ENCODE measurements around the gene NATD1.

The NATD1 gene

GRCh38 chr17:21279582-21279981 is 26.4 kb upstream of the NATD1 start:
- no peak for DNase-seq (ENCODE audit: extremely low read depth, low read depth)
- no peak for TF ChIP-seq CTCF (IDR thresholded peaks at IDR 0.05; ENCODE audit: low read depth, low read length, missing control alignments)
- no peak overlapping the region for H3K4me3 ChIP-seq (replicated peaks; ENCODE audit: low read depth, low read length)

- H3K4me3 ChIP-seq (replicated peaks; ENCODE audit: low read depth, low read length), result no peak overlapping the region
- DNase-seq (ENCODE audit: extremely low read depth, low read depth), result no peak
- no peak for TF ChIP-seq CTCF (IDR thresholded peaks at IDR 0.05; ENCODE audit: low read depth, low read length, missing control alignments)
These were observed 26.0 kb upstream of the NATD1 start for GRCh38 chr17:21279198-21279535.

- no peak overlapping the region for H3K4me3 ChIP-seq (replicated peaks; ENCODE audit: low read depth, low read length)
- TF ChIP-seq CTCF (IDR thresholded peaks at IDR 0.05; ENCODE audit: low read depth, low read length, missing control alignments), result no peak
- DNase-seq (ENCODE audit: extremely low read depth, low read depth), result no peak
These were observed 25.4 kb upstream of the NATD1 start for GRCh38 chr17:21278450-21279197.

- H3K4me3 ChIP-seq (replicated peaks; ENCODE audit: low read depth, low read length), result no peak overlapping the region
- DNase-seq (ENCODE audit: extremely low read depth, low read depth), result no peak
These were observed 24.1 kb upstream of the NATD1 start for GRCh38 chr17:21277332-21277731.

GRCh38 chr17:21276264-21276588 is 23.0 kb upstream of the NATD1 start:
- H3K4me3 ChIP-seq (replicated peaks; ENCODE audit: low read depth, low read length), result peak overlapping the region; percentile 49
- DNase-seq (ENCODE audit: extremely low read depth, low read depth), result no peak
- no peak for TF ChIP-seq CTCF (IDR thresholded peaks at IDR 0.05; ENCODE audit: low read depth, low read length, missing control alignments)

More at GRCh38 chr17:21277332-21277731, 24.1 kb upstream of the NATD1 start:
- no peak for TF ChIP-seq CTCF (IDR thresholded peaks at IDR 0.05; ENCODE audit: low read depth, low read length, missing control alignments)

- no peak for DNase-seq (ENCODE audit: extremely low read depth, low read depth)
- TF ChIP-seq CTCF (IDR thresholded peaks at IDR 0.05; ENCODE audit: low read depth, low read length, missing control alignments), result no peak
- H3K4me3 ChIP-seq (replicated peaks; ENCODE audit: low read depth, low read length), result peak overlapping the region; percentile 49
These were observed 22.5 kb upstream of the NATD1 start for GRCh38 chr17:21275579-21276263.

Measured in HFF-Myc (cell line).